HL-60/S4 (cell line): Measurements from ENCODE around the gene VSIG10L2.

Experiments used
- in situ Hi-C: fragments of 300-500 bp; cut with MboI; formaldehyde crosslinking; loops from 2 replicates; pipeline ENCODE4 v1.14.3; 2022; ENCODE audit warnings: low sequenced_read_pairs

The VSIG10L2 gene

GRCh38 chr11:125945011-125945796, 640 bp upstream of the VSIG10L2 start:
- in situ Hi-C loops, result no loop called here

- in situ Hi-C loops, result no loop called here
Observed at GRCh38 chr11:125946712-125947418, 1.0 kb downstream of the VSIG10L2 start.

- in situ Hi-C loops, result no loop called here
Observed at GRCh38 chr11:125947419-125948277, 1.8 kb downstream of the VSIG10L2 start.

GRCh38 chr11:125948278-125949051, 2.6 kb downstream of the VSIG10L2 start:
- in situ Hi-C loops, result no loop called here

GRCh38 chr11:125949271-125950177, 3.7 kb downstream of the VSIG10L2 start:
- in situ Hi-C loops, result no loop called here

- in situ Hi-C loops, result no loop called here
Observed at GRCh38 chr11:125950178-125950490, 4.3 kb downstream of the VSIG10L2 start.

- in situ Hi-C loops, result no loop called here
Observed at GRCh38 chr11:125950696-125951651, 5.1 kb downstream of the VSIG10L2 start.

GRCh38 chr11:125951731-125952130, 5.9 kb downstream of the VSIG10L2 start:
- in situ Hi-C loops, result no loop called here

GRCh38 chr11:125952559-125952958, 6.7 kb downstream of the VSIG10L2 start:
- in situ Hi-C loops, result no loop called here

- in situ Hi-C loops, result no loop called here
Observed at GRCh38 chr11:125952973-125953372, 7.1 kb downstream of the VSIG10L2 start.

- in situ Hi-C loops, result no loop called here
Observed at GRCh38 chr11:125953401-125953935, 7.6 kb downstream of the VSIG10L2 start.

- in situ Hi-C loops, result no loop called here
Observed at GRCh38 chr11:125954123-125954944, 8.5 kb downstream of the VSIG10L2 start.

- in situ Hi-C loops, result no loop called here
Observed at GRCh38 chr11:125954945-125955640, 9.2 kb downstream of the VSIG10L2 start.

GRCh38 chr11:125955856-125956255, 10.0 kb downstream of the VSIG10L2 start:
- in situ Hi-C loops, result no loop called here

GRCh38 chr11:125956391-125957134, 10.7 kb downstream of the VSIG10L2 start:
- in situ Hi-C loops, result no loop called here
